GM19238 (cell line): ENCODE results near the gene FIBCD1.

Experiments
- DNase-seq: peaks from one replicate; pipeline ENCODE4 v3.0.0; 2011; ENCODE audit warnings: low spot score; ENCODE audit not compliant: insufficient read length

Gene FIBCD1

DNA sequence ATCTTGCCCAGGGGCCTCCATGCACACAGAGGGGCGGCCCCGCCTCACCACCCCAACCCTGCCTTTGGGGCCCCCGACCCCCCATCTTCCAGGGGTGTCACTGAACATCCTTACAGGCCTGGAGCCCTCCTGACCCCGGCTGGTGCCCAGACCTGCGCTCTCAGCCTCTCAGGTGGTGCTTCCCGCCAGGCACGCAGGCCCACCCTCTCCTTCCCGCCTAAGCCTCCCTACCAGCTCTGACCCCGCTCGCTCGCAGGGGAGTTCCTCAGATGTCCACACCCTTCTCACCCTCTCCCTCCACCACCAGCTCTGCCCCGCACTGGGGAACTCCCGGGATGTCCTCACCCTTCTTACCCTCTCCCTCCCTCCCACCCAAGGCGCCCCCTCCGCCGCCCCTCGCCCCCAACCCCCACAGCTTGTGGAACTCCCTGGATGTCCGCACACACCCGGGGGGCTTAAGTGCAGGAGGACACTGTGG lies 30.1 kb downstream of the FIBCD1 start:
- no peak for DNase-seq

DNA sequence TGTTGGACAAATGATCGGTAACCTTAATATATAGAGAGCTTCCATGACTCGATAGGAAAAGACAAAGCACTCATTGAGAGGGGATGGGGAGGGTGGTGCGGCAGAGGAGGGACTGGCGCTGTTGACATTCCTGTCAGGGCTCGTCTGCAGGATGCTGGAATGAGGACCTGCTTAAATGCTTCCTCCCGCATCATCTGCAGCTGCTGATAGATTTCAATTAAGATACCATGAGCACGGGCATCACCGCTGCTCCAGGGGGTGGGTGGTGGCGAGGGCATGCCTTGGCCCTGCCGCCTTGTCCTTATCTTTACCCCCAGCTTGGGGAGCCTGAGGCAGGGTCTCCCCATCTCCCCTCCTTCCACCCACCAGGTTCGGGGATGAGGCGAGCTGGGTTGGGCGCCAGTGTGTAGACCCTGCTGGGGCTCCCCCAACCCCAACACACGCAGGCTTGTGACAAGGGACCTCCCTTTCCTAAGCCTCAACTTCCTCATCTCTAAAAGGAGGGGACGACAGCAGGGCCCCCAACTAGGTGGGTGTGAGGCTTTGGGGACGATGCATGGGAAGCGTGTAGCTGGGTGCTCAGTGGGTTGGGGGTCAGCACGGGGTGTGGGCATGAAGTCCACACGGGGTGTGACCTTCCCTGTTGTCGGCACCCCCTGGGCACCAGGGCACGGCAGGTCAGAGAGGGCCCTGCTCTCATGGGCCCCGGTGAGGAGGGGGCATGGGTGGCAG lies 30.7 kb downstream of the FIBCD1 start:
- no peak for DNase-seq

DNA sequence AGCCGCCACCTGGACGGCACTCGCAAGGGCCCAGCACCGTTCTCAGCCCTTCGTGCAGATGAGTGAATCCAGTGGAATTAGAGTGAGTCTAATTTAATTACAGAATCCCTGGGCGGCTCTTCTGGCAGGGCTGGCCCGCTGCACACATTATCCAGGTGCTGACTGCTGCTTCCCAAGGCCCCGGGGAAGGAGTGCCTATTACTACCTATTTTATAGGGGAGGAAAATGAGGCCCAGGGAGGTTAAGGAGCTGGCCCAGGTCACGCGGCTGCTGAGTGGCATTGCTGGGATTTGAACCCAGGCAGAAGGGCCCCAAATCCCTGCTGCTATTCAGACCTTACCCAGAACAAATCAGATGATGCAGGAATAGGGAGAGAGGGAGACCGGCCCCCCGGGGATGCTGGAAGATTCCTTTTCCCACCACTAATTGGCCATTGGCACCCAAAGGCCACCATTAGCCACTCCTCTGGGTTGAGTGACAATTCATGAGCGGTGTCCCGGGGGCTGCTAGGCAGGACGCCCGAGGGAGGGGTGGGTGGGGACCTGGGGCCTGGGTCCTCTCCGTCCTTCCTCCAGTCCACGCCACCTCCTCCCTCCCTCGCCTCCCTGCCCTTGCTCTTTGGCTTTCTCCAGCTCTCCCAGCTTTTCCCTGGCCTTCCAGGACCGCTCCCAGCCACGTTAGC lies 32.2 kb downstream of the FIBCD1 start:
- DNase-seq = no peak

DNA sequence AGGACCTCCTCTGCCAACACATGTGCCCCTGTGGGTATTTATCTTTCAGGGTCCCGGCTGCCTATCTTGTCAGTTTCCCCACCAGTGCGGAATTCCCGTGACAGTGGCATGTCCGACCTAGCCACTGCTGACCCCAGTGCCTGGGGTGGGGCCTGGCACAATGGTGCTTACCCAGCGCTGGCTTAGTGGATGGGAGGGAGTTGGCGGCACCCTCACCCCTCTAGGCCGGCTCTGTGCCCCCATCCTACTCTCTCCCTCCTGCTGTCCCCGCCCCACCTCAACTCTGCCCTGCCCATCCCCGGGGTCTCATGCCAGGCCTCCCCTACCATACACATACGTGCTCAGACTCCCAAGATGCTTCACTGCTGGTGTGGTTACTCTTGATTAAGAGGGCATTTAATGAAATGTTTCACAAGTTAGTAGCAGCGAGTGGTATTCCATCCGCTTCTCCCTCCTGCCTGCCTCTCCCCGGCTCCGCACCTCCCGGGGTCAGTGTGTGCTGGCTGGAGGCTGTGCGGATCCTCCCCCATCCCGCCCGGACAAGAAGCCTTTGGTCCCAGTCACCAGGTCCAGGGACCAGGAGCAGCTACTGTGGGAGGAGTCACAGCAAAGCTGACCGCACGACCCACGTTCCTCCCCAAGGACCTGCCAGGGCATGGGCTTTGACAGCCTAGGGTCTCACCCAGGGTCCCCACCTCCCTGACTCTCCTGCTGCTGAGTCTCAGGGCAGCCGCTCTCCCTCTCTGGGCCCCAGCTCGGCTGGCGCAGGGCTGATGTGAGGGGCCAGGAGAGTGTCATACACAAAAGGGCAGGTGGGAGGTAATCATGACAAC lies 32.9 kb downstream of the FIBCD1 start:
- no peak for DNase-seq

DNA sequence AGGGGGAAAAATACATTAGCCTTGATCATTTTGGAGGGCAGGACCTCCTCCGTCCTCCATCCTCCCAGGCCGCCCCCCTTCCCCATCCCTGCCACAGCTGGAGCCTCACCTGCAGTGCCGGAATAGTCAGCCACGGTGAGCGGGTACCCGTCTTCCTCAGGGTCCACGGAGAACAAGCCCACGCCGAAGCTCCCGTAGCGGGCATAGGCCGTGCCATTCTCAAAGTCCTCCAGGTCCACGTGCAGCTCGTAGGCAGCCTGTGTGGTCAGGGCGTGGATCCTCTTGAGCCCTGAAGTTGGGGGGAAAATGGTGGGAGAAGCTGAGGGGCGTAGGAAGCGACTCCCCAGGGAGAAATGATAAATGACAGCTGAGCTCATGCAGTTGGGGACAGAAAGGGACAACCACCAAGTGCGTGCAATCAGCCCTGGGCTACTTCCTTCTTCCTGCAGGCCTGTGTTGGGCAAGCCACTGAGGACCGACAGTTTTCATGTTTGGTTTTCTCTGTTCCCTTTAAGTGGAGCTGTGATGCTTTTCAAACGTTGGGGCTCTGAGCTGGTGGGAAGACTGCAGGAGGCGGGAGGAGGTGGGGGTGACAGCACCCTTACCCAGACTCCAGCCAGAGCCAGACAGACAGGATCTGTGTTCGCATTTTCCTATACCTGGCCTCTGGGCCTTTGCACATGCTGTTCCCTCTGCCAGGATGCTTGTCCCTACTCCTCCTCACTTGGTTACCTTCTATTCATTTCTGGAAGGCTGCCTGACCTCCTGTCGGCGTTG lies 33.7 kb downstream of the FIBCD1 start:
- no peak for DNase-seq

DNA sequence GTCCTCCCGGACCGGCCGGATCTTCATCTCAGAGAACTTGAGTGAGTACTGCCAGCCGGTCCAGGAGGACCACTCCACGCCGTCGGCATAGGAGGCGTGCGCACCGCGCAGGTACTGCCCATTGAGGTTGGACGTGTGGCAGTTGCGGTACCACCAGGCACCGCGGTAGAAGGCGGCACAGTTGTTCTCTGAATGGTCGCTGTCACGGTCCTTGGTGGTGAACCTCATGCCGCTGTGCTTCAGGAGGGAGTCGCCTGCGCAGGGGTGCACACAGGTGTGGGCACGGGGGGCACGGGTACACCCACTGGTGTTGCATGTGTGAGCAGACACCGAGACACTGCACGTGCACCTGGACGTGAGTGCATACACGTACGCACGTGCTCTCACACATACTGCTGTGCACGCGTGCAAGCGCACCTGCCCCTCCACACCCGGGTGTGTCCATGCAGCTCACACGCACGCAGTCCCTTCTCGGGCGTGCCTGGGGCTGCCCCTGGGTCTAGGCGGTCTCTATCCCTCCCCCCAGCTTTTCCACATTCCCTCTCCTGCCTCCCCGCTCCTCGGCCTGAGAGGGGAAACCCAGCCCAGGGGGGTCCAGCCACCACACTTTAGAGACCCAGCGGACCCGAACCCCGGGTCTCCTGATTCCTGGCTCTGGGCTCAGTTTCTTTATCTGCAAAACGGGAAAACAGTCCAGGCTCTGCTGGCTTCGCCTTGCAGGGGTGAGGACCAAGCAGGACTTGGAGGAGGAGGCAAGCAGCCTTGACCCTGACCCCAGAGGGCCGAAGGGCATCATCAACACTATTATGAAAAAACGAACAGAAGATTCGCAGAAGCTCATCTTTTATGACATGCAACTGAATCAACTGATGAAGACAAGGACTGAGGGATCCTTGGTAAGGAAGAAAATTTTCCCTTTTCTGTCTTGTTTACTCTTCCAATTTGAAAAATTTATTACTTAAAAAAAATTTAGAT lies 34.7 kb downstream of the FIBCD1 start:
- DNase-seq = no peak

DNA sequence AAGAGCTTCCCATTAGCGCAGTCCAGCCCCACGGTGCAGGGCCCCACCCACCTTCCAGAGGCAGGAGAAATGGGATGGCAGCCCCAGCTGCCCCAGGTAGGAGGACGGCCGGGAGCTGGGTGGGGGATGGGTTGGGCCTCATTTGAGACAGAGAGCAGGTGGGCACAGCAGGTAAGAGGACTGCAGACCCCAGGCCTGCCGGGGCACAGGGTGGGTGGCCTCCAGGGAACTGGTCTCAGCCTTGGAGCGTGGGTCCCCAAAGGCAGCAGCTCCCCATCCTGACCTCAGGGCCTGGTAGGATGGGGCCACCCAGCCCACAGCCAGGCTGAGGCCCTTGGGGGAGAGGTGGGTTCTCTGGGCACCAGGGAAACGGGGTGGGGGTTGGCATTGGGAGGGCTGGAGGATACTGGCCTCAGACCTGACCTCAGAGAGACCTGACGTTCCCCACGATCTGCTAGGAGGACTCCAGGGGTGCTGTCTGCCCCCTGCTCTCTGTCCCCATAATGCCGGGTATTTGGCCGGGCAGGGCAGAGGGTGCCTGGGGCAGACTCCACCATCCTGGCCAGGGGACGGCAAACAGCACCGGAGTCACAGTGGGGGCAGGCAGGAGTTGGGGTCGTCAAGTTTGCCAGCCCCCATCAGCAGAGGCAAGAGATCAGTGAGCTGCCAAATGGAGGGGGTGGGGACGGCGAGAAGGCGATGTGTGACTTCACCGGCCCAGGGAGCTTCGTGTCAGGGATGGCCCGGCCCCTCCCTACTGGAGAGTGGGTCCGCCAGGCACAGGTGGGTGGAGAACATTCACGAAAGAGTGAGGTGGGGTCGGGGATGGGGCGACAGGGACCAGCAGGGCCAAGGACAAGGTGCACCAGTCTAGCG lies 35.6 kb downstream of the FIBCD1 start:
- DNase-seq = no peak

DNA sequence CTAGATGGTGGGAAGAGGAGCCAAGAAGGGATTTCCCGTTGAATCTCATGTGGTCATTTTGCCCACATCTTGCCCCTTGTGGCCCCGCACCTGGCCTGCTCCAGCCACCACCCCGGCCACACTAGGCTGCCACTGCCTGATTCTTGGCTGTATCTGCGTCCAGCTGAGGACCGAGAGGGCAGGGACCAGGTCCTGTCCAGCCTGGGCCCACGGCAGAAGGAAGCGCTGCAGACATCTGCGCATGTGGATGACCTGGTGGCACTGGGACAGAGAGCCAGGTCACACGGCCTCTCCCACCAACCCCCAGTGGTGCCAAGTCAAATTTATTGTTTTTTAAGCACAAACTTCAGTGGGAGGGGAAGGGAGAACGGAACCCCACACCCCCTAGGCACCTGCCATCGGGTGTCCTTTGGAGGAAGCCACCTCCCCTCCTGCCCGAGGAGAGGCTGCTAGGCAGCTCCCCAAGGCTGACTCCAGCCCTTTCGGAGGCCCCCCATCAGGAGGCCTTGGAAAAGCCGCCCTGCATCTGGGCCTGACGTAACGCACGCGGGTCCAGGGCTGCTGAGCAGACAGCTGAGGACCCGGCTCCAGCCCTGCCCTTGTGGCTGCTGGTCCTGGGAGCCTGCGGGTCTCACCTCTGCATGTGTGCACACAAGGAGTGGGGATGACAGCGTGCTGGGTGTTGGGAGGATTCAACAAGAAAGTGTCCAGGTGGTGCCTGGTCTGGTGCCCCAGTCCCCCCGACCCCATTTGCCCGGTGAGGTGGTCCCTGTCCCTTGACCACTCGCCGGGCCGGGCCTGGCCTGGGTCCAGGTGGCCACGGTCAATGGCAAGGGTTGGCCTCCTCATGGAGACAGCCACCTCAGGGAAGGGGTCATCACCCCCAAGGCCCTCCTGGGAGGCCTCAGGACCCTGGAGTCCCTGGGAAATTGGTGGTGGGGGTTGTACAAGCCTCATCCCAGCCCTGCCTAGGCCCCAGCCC lies 36.6 kb downstream of the FIBCD1 start:
- no peak for DNase-seq

DNA sequence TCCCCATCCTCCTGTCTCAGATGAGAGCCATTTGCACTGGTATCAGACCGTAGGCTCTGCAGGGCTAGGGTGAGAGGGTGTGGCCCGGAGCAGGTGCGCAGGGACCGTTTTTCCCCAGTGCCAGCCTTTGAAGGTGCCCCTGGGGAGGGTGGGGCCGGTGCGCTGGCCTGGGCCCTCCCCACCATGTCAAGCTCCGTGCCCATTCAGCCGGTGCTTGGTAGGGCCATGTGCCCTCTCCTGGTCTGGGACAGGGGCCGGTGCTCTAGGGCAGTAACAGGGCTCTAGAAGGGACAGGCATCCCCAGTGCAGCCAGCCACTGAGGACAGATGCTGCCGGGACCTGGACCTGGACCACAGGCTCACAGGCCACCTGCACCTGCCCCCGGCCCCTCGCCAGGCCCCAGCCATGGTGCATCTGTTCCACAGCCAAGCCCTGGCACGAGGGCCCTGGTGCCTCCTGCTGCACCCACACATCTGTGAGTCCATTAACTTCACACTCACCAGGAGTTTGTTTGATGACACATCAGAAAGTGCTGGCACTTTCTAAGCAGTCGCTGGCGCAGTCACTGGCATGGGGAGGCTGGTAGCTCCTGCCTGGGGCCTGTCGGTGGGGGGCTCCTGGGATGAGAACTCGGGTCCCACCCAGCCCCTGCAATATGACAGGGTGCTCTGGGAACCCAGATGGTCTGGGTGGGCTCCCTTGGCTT lies 37.4 kb downstream of the FIBCD1 start:
- DNase-seq = no peak

DNA sequence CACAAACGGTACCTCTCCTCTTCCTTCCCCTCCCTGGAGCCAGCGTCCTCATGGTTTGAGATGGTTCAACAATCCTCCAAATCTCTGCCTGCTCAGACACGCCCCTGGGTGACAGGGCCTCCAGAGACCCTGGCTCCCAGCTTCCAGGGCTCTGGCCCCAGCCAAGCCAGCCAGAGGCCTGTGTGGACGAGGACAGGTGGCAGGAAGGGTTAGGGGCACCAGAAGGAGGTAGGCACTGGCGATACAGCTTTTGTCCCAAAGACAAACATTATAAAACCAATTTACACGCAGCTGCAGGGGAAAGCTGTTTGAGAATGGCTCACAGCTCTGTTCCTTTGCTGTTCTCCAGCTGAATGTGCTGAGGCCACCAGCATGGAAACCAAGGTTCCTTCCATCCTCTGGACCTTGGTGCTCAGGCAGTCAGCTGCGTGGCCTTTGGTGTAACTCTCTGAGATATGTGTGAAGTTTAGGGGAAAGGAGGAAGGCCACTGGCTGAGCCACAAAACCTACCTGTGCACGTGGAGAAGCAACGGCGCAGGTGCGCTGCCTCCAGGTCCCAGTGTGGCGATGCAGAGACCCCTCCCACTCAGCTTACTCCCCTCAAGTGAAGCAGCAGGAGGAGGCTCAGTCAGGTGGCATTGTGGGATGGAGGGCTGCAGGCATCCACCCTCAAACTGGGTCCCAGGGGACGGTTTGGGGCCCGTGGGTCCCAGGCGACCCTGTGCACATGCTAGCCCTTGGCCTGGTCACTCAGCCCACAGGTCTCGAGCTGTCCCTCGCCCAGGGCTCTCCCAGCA lies 38.1 kb downstream of the FIBCD1 start:
- no peak for DNase-seq

DNA sequence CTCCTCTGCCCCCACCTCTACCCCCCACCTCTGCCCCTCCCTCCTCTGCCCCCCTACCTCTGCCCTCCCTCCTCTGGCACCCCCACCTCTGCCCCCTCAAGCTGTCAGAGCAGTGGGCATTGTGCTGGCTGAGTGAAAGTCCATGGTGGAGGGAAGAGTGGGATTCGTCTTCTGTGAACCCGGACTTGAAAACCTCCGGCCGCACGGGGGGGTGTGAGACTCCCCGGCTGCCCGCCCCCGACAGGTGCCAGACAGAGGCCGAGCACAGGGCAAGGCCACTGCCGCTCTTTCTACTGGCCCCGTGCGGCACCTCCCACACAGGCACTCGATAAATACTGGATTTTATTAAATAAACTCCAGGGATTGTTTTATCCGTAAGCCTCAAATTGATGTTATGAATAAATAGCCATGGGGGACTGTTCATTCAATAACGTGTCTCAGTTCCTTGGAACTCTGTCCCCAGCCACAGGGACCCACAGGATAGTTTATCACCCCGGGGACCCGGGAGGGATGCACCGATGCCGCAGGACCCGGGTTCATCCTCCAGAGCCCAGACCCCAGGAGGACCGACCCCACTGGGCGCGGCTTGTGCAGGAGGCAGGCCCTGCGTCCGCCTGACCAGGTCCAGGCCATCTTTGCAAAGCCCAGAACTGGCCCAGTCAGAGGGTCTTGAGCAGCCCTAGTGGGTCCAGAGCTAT lies 39.8 kb downstream of the FIBCD1 start:
- DNase-seq = no peak

DNA sequence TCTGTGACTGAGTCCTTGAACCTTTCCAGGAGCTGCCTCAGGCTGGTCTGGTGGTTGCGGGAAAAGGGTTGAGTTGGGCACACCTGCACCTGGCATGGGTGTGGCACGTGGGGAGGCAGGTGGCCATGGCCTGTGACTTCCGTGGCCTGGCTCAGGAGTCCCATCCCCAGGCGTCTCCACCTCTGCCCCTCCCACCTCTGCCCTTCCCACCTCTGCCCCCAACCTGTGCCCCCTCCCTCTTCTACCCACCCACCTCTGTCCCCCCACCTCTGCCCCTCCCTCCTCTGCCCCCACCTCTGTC lies 40.5 kb downstream of the FIBCD1 start:
- DNase-seq = no peak

DNA sequence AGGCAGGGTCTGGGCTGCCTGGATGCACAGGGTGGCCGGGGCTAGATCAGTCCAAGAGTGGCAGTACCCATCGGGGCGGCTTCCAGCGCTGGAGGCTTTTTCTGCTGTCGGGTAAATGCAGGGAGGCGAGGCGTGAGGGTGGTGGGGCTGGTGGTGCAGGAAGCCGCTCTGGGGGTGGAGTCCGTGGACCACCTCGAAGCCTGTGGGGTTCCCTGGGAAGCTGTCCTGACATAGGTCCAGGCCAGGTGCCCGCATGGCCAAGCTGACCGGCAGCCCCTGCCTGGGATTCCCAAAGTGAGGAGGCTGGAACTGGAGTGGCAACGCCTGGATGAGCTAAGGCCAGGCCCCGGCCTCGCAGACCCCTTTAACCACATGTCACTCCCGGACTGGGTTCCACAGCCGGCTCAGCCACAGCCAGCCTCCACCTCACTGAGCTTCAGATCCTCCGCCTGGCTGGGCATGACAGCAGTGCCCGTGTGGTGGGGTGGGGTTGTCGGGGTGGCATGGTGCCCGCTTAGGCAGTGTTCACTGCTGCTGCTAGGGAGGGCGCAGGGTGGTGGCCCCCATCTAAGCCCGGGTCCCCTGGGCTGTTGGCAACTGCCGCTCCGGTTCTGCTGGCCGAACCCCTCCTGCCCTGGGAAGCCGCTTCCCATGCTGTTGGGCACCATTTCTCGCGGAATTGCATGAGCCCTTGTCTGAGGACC lies 41.0 kb downstream of the FIBCD1 start:
- DNase-seq = no peak

DNA sequence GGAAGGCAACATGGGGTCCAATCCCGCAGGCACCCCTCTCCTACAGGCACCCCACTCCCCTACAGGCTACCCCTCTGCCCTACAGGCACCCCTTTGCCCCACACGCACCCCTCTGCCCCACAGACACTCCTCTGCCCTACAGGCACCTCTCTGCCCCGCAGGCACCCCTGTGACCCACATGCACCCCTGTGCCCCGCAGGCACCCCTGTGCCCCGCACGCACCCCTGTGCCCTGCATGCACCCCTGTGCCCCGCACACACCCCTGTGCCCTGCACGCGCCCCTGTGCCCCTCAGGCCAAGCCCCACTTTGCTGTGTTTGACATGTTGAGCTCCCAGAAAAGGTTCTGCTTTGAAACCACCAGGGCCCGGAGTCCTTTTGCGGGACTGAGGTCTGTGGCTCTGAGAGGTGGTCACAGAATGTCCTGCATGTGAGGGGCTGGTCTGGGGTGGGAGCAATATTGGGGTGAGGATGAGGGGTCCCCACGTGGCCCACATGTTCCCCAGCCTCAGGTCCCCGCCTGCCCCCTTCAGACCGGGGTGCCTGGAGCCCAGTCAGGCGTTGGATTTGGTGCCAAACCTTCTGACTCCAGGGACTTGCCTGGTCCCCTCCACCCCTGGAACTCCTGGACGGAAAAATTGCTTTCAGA lies 41.8 kb downstream of the FIBCD1 start:
- no peak for DNase-seq
